ENCODE measurements around the gene CLCN4. TPM values are rescaled to one million over a fixed set of nuclear protein-coding genes. Genes with fewer than 3 reads are reported as not detected.

Gene CLCN4
- total and polyA plus RNA-seq, 2 of the 8 experiments (the other 6 are each of a cell fraction or from before 2014, with no cell fraction given), result 3.3 to 11.2 TPM

DNA sequence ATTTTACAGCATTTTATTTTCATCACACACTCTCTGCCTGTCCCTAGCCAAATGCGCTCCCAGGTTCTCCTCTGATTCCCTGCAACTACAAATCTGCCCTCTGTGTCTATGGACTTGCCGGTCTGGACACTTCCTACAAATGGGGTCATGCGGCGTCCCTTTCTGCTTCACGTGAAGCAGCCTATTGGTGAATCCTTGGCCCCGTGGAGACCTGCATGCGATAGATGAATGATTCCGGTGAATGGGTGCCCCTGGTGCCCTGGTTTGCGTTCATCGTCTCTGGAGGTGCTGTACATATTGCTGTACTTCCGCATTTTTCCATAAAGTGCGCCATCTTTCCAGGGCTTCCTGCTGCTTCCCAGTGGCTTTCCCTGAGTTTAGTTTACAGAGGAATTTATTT is 27.5 kb upstream of the CLCN4 start:
- no peak overlapping the region for H3K27ac ChIP-seq (ENCODE audit: low read depth, low read length)
- H3K4me1 ChIP-seq (replicated peaks in 1 of 4; ENCODE audit: control insufficient read depth in 3 of 4, insufficient read depth in 4 of 4, low read length in 3 of 4), result peaks cover 0 to 7% (median 1%) of the 10 kb centered on the region in 4 experiments; a peak in 2 of 7 replicates
- H3K4ac ChIP-seq (replicated peaks; ENCODE audit: insufficient read length, low read depth, low read length), result no peak overlapping the region
- H3K4me2 ChIP-seq (ENCODE audit: insufficient read depth in 1 of 2, low read depth in 2 of 2, low read length in 2 of 2), result no peak overlapping the region
- no peak overlapping the region for H2BK120ac ChIP-seq (replicated peaks; ENCODE audit: low read depth, low read length)
- H3K18ac ChIP-seq (ENCODE audit: extremely low read depth, low read length), result no peak overlapping the region
- H3K27me3 ChIP-seq (replicated peaks in 1 of 4; ENCODE audit: control insufficient read depth in 3 of 4, extremely low read depth in 1 of 4, insufficient read depth in 3 of 4, low read length in 3 of 4), result no peaks in the 10 kb centered on the region
- no peaks in the 10 kb centered on the region for H3K79me2 ChIP-seq (ENCODE audit: control insufficient read depth in 1 of 2, insufficient read depth in 2 of 2, low read length in 2 of 2)
- no peak overlapping the region for H3K14ac ChIP-seq (ENCODE audit: insufficient read length)
- CTCF ChIA-PET (ENCODE audit: partially characterized antibody), result no interaction called here
- DNase-seq (ENCODE audit: low read depth in 1 of 2, low spot score in 2 of 2) (no peak), FAIRE-seq (no peak)
- H4K5ac ChIP-seq (ENCODE audit: insufficient read length, low read depth, low read length), result no peak overlapping the region
- no peaks in the 10 kb centered on the region for H4K20me1 ChIP-seq (replicated peaks in 1 of 2; ENCODE audit: control insufficient read depth in 1 of 2, insufficient read depth in 2 of 2, low read length in 2 of 2)
- TF ChIP-seq CBX8 (IDR thresholded peaks at IDR 0.05; ENCODE audit: borderline replicate concordance, low read depth, low read length) (no peak), RBBP5 (IDR thresholded peaks at IDR 0.05; ENCODE audit: borderline replicate concordance, low read depth, low read length) (no peak), SAP30 (IDR thresholded peaks at IDR 0.05; ENCODE audit: insufficient read depth, insufficient replicate concordance, low read length) (no peak), JUND (IDR thresholded peaks at IDR 0.05; ENCODE audit: low read length) (no peak), POLR2A (IDR thresholded peaks at IDR 0.05; ENCODE audit: control extremely low read depth in 1 of 2, low read depth in 2 of 2, low read length in 2 of 2) (no peak)
- H4K91ac ChIP-seq (replicated peaks; ENCODE audit: insufficient read length, low read length), result no peak overlapping the region
- no peak overlapping the region for H2BK20ac ChIP-seq (ENCODE audit: low read length)
- no peak overlapping the region for H3K23ac ChIP-seq (ENCODE audit: insufficient read length)
- H2BK15ac ChIP-seq (ENCODE audit: low read length), result no peak overlapping the region
- no peaks in the 10 kb centered on the region for H3K9me3 ChIP-seq (ENCODE audit: insufficient read depth in 2 of 2, low read depth in 1 of 2, low read length in 1 of 2)
- no peaks in the 10 kb centered on the region for H3K79me1 ChIP-seq (ENCODE audit: low read depth, low read length)
- peaks cover 0 to 19% (median 3%) of the 10 kb centered on the region in 4 experiments; a peak in 4 of 8 replicates for H3K36me3 ChIP-seq (ENCODE audit: control insufficient read depth in 2 of 4, insufficient read depth in 4 of 4, low read length in 3 of 4)
- POLR2A ChIA-PET (ENCODE audit: partially characterized antibody), result no interaction called here
- WGBS, 2 experiments (ENCODE audit: extremely low coverage in 1 of 2, insufficient coverage in 1 of 2, insufficient read length in 1 of 2, insufficient replicate concordance in 2 of 2, low coverage in 1 of 2, low lambda C conversion rate in 2 of 2, missing lambda C conversion rate in 1 of 2), result 92% methylated on average over 10 of the region's 12 CpGs; no CpG with 5 or more reads in 1 of the 2 experiments
- no peak overlapping the region for H2BK12ac ChIP-seq (ENCODE audit: low read depth, low read length)
- no peak overlapping the region for H2BK5ac ChIP-seq (ENCODE audit: low read depth, low read length)
- no peaks in the 10 kb centered on the region for H3K23me2 ChIP-seq (ENCODE audit: low read depth, low read length)
- no peak overlapping the region for H3K9ac ChIP-seq (replicated peaks in 1 of 4; ENCODE audit: extremely low read depth in 1 of 4, low read depth in 3 of 4, low read length in 3 of 4)
- H3K56ac ChIP-seq (replicated peaks; ENCODE audit: insufficient read length, low read depth, low read length), result no peak overlapping the region
- no peak overlapping the region for H3K4me3 ChIP-seq (ENCODE audit: extremely low read depth in 1 of 4, insufficient read depth in 2 of 4, low read depth in 3 of 4, low read length in 4 of 4)
- no peak overlapping the region for H2AFZ ChIP-seq (ENCODE audit: low read length)
- no peak overlapping the region for H4K8ac ChIP-seq (ENCODE audit: extremely low read depth, insufficient read depth, low read length)
- no peak overlapping the region for H2AK5ac ChIP-seq (ENCODE audit: low read depth, low read length)
